HT1080 (cell line): ENCODE results near the gene CNTNAP2. TPM values are rescaled to one million over a fixed set of nuclear protein-coding genes. Genes with fewer than 3 reads are reported as not detected.
A peak's percentile ranks its signal among the peaks of the same experiment; 100 is the strongest.

ENCODE experiments used
- DNase-seq: peaks from one replicate; pipeline ENCODE4 v3.0.0-alpha.2; 2015; ENCODE audit warnings: low read depth
- total RNA-seq: library from RNA; depleted of rRNA; stranded (reverse); fragments of >200 nt; shearing (Covaris generic); gene quantifications from 2 replicates; pipeline ENCODE4 v1.2.3, GENCODE V29; 2014

Gene CNTNAP2
- total RNA-seq, 1 experiment from 2014 or later = not detected

- no peak for DNase-seq
Measured at GRCh38 chr7:148163246-148163645, 2046.6 kb downstream of the CNTNAP2 start.

DNA sequence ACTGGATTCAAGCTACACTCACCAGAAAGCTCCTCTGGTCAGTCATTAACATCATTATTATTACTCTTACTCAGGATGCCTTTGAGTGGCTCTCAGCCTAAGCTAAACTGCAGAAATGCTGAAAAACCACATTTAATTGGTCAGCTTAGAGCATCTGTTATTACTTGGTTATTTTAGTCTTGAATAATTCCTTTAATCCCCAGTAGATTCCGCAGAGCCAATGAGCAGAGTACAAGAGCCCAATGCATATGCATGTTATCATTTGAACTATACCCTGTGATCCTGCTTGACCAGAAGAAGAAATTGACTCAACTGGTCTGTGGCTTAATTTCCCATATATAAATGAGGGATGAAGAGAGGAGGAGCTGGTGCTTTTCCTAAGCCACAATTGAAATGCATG is 2056.3 kb downstream of the CNTNAP2 start:
- DNase-seq = no peak

DNA sequence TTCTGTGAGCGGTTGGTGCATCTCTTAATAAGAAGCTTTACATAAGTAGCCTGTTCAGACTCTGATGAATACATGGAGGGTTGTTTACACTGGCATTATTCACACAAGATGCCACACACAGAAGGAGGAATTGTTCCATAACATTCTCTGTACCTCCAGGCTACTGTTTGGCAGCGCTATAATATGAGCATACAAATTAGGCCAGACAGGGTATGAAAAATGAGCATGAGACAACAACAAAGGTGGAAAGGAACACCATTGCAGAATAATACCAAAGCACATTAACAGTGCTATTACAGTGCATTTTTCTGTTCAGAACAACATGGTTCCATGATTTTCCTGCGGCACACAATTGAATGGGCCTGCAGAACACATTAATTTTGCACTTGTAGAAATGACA is 2056.8 kb downstream of the CNTNAP2 start:
- no peak for DNase-seq

DNA sequence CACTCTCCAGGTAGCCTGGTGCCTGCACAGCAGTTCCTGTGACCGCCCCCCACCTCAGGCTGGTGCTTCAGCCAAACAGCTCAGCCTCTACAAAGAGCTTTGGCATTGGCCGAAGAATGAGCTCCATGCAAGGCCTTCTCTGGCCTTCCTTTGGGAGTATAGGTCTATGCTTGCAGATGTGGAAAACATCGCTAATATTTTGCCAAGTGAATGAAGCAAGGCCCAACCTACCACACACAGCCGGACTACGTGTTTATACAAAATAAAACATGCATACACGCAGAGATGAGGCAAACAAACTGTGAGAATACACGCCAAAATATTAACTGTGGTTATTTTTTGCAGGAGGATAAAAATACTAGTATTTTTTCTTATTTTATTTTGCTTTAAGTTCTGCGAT is 2057.8 kb downstream of the CNTNAP2 start:
- no peak for DNase-seq

DNA sequence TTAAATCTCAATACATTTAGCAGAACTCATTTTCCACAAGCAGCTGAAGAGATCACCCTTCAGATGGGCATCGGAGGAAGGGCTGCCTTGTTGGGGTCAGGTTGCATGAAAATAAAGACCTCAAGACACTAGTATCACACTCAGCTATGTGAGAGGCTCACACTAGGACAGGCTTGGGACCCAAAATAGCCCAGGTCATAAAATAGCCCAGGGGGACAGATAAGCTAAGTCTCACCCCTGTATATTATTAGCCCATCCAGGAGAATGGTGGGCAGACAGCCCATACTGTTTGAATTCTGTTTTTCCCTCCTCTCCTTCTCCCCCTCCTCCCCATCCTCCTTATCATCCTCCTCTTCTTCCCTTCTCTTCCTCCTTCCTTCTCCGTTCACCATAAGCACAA is 2058.9 kb downstream of the CNTNAP2 start:
- no peak for DNase-seq

- DNase-seq = no peak
Measured at GRCh38 chr7:148177972-148178371, 2061.4 kb downstream of the CNTNAP2 start.

GRCh38 chr7:148180075-148180474 is 2063.5 kb downstream of the CNTNAP2 start:
- no peak for DNase-seq

DNA sequence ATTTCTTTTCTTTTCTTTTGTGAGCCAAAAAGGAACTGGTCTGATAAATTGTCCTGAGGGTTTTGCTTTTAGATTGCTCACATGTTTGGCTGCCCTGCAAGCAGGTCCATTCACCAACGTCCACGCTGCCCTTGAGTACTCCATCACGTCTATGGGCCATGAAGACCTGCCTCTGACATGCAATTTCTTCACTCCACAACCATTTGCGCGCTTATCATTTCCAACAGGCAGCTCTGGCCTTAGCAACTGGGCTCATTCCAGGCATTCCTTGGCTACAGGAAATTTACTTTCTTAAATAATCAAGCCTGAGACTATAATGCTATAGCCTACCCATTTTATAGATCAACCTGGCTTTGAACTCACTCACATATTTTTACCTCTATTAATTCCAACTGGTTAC is 2065.7 kb downstream of the CNTNAP2 start:
- DNase-seq = no peak

DNA sequence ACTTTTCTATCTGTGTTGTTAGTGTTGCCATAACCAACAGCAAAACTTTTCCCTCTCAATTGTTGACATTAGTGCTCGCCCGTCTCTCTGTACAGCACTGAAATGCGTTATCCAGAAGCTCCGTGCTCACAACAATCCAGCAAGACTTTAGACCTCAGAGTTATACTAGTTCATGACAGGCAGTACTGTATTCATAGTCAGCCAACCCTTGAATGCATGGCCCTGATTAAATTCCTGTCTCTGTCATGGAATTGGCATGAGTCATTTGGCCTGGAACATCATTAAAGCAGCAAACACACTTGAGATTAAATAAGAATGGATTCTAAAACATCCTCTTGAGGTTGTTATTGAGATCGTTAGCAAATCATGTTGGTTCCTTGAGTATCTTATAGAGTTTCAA is 2068.4 kb downstream of the CNTNAP2 start:
- peak; percentile 22 for DNase-seq

DNA sequence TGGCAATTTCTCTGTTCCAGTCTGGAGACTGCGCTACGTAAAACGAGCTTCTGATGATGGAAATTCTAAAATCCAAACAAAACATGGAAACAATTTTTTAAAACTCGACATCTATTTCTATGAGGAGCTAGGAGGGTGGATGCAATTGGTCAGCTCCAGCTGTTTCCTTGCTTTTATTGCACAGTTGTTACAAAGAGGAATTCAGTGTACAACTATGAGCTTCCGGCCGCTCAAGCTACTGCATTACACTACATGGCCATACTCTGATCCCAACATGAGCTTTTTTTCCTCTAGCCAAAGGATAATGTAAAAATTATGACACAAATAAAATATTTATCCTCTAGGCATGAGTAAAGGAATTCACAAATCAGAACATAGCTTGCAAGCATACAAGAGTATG is 2070.9 kb downstream of the CNTNAP2 start:
- DNase-seq = no peak

DNA sequence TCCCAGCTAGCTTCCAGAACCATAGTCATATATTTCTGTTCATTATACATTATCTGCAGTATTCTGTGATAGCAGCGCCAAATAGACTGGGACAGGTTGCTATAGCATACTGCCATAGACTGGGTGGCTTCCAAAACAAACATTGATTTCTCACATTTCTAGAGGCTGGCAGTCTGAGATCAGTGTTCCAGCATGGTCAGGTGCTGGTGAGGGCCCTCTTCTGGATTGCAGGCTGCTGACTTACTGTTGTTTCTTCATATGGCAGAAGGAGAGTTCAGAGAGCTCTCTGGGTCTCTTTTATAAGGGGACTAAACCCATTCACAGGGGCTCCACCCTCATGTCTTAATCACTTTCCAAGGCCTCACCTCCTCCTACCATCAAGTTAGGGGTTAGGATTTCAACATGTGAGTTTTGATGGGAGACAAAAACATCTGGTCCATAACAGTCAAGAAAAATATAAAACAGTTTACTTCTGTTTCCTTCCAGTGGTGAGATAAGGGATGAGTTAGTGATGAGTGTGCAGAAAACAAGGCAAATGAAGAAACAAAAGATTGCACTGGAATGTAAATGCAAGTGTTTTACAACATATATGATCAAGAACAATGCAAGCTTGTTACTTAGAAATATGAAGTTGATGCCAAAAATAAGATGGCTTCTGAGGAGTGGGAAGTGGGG is 2074.9 kb downstream of the CNTNAP2 start:
- no peak for DNase-seq

GRCh38 chr7:148192491-148192890 is 2075.9 kb downstream of the CNTNAP2 start:
- no peak for DNase-seq

DNA sequence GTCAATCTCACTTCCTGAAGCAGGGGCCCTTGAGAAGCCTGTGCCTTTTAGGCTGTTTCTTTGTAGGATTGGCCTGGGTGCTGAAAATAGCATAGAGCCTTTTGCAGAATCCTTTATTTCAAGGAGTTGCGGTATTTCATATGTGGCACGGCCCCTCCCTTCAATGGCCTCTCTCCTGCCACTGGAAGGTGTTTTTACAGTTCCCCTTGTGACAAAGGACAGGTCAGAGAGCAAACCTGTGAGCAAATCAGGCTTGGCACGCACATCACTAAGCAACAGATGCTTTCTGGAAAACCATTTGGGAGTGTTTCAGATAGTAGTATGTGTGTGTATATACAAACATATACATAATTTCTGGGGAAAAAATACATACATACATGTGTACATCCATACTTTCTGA is 2085.4 kb downstream of the CNTNAP2 start:
- no peak for DNase-seq

DNA sequence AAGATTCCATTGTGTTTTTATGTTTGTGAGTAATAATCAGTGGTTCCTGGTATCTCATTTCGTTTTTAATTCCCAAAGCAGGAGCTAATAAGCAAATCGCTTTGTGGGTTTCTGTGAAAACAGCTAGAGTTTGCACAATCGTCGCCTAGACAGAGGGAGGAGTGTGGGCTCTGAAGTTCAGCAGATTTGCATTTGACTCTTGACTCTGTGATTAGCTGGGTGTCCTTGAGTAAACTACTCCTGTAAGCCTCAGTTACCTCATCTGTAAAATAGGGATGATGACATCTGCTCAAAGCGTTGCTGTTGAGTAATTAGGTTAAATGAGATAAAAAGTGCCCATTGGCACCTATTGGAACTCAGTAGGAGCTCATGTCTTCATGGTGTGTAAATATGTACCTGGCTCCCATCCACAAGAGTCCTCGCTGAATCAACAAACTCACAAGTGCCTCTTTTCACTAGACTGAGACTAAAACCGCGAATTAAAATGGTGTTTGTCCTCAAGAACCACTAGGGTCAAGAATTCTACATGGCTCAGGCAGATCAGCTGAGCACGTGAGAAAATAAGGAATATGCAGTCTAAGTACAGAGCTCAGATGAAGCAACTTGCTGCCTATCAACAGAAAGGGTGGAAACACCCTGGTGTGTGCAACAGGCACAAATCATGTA is 2088.2 kb downstream of the CNTNAP2 start:
- DNase-seq = no peak

- DNase-seq = no peak
Measured at GRCh38 chr7:148209643-148210190, 2093.1 kb downstream of the CNTNAP2 start.

DNA sequence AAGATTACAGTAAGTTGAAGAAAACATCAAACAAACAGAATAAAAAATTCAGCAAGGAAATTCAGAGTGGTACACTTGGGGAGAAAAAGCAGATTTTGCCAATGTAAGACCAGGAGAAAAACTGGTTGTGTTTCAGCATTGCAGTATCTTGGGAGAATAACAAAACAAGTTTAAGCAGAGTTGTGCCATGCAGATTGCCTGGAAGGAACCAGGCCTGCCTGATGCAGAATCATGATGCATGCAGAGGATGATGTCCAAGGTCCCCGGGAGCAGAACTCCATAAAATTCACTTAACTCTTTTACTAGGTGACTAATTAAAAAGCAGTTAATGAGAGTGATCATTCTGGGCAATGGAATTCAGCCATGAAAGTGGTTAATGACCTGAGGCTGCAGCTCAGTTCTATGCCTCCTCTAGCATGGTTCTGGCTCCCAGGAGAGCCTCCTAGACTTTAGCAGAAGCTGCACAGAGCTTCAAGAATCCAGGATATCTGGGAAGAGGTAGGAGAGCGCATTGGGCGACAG is 2094.3 kb downstream of the CNTNAP2 start:
- DNase-seq = no peak

DNA sequence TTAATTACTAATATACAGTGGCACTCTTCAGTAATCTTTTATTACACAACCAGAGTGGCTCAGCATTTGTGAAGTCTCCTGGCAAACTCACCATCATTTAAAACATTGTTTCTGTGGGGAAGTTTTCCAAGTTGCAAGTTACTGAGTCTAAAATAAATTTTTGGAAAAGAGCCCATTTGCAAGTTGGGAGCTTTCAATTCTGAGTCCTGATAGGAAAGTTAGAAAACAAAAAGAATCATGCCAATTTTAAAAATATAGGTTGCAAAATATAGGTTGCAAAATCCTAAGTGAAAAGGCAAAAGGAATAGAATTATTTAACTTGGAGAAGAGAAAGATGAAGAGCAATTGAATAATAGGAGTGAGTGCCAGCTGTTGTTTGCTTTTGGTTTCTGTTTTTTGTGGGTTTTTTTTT is 2095.1 kb downstream of the CNTNAP2 start:
- no peak for DNase-seq

DNA sequence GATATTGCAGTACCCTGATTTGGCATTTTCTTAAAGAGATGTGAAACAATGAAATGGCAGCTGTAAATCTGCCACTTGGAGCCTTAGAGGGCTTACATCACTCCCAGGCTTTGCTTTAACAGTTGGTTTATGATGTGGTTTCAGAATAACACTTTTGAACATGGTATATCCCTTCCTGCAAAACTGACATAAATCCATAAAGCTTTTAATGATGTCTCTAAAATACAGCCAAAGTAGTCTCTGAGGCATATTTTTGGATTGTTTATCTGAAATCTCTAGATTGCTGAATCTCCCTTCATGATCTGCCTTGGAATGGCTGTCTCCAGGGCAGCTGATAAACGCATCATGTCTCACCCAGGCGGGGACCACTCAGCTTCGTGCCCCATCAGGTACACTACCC is 2096.1 kb downstream of the CNTNAP2 start:
- DNase-seq = no peak

DNA sequence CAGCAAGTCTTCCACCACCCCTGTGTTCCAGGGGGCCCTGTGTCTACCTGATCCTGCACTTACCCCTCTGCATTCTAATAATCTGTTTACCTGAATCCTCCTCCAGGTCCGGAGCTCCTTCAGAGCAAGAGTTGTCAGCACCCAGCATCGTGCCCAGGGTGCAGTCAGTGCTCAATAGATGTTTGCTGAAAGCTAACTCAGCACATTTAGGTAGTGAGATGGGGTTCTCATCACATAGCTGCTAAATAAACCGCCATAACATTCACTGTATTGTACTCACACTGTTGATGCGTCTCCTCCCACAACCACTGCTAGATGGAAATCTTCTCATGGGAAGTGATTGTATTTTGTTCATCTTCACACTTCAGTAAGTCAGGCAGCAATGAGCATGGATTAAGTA is 2097.5 kb downstream of the CNTNAP2 start:
- DNase-seq = no peak

DNA sequence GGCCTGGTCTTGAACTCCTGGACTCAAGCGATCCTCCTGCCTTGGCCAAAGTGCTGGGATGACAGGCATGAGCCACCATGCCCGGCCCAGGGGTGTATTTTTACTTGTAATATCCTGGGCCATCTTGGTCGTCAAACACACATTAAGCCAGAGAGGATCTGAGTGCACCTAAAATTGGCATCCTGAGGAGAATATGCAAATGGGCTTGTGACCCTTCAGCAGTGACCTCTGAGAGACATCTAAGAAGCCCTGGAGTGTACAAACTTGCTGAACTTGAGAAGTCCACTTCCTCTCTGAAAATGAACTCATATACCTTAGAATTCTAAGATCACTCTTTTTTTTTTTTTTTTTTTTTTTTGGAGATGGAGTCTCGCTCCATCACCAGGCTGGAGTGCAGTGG is 2102.0 kb downstream of the CNTNAP2 start:
- DNase-seq = no peak

GRCh38 chr7:148222721-148223120 is 2106.1 kb downstream of the CNTNAP2 start:
- no peak for DNase-seq

DNA sequence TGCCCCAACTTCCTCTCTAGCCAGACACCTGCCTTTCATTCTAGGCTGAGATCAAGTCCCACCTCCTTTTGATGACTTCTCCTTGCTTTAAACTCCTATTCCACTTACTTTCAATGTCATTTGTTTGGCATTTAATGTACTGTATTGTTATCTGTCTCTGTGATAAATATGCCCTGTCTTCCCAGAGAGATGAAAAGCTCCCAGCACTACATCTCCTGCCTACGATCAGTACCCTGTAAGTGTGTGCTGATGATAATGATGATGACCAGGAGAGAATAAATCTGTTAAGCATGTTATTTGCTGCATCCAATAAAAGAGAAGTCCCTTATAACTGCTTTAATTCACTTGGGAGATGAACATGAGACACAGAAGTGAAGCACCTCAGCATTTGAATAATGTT is 2106.6 kb downstream of the CNTNAP2 start:
- DNase-seq = no peak

DNA sequence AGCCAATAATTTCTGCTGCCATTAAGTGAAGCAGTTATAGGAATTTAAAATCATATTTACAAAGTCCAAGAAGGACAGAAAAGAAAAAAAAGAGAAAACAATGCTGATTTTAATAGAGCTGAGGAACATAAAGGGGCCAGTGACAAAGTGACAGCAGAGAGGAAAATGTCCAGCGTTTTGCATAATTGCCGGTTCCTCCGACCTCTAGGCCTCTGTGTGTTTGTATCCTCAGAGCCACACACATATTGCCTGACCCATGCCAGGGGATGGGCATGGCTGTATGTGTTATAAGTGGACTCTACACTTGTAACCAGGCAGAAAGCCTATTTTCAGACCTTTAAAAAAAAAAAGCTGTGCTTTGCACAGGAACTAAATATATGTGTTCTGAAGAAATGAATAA is 2107.1 kb downstream of the CNTNAP2 start:
- DNase-seq = no peak
